BE2C (cell line): ENCODE measurements around the gene LILRB3.
"Not testable (repeated sequence)": the region's sequence is repeated elsewhere in the genome, so short reads cannot be mapped to it uniquely, and the experiment has no call there.

Source experiments
- DNase-seq: peaks from one replicate; pipeline ENCODE4 v3.0.0-alpha.2; 2020
- H3K27me3 ChIP-seq: fragments of 250-450 bp; sonication (Bioruptor Pico); 2 replicates; pipeline ENCODE4 v1.5.1; 2020; ENCODE audit warnings: mild to moderate bottlenecking
- H3K36me3 ChIP-seq: fragments of 250-450 bp; sonication (Bioruptor Pico); 2 replicates; pipeline ENCODE4 v1.5.1; 2020; ENCODE audit warnings: mild to moderate bottlenecking
- H3K4me1 ChIP-seq: fragments of 250-450 bp; sonication (Bioruptor Pico); 2 replicates; pipeline ENCODE4 v1.5.1; 2020
- H3K4me3 ChIP-seq: 2 replicates; pipeline ENCODE4 v1.5.1; 2011; ENCODE audit warnings: low read depth, low read length
- H3K9me3 ChIP-seq: fragments of 250-450 bp; sonication (Bioruptor Pico); 2 replicates; pipeline ENCODE4 v1.5.1; 2020
- TF ChIP-seq, protein P1 (sequence below): IDR thresholded peaks from 2 replicates; pipeline ENCODE4 v1.5.1; 2012; ENCODE audit warnings: mild to moderate bottlenecking, low read depth, low read length

LILRB3 gene

GRCh38 chr19:54197121-54197520 lies 25.7 kb downstream of the LILRB3 start:
- Histone ChIP-seq H3K27me3 (no peaks in the 10 kb centered on the region), H3K36me3 (peaks cover 13% of the 10 kb centered on the region), H3K9me3 (no peaks in the 10 kb centered on the region), H3K4me1 (peaks cover 2% of the 10 kb centered on the region; the same call in 1 of the 2 replicates), H3K4me3 (no peak overlapping the region)
- TF ChIP-seq, protein P1, sequence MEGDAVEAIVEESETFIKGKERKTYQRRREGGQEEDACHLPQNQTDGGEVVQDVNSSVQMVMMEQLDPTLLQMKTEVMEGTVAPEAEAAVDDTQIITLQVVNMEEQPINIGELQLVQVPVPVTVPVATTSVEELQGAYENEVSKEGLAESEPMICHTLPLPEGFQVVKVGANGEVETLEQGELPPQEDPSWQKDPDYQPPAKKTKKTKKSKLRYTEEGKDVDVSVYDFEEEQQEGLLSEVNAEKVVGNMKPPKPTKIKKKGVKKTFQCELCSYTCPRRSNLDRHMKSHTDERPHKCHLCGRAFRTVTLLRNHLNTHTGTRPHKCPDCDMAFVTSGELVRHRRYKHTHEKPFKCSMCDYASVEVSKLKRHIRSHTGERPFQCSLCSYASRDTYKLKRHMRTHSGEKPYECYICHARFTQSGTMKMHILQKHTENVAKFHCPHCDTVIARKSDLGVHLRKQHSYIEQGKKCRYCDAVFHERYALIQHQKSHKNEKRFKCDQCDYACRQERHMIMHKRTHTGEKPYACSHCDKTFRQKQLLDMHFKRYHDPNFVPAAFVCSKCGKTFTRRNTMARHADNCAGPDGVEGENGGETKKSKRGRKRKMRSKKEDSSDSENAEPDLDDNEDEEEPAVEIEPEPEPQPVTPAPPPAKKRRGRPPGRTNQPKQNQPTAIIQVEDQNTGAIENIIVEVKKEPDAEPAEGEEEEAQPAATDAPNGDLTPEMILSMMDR: no peak
- no peak for DNase-seq

DNA sequence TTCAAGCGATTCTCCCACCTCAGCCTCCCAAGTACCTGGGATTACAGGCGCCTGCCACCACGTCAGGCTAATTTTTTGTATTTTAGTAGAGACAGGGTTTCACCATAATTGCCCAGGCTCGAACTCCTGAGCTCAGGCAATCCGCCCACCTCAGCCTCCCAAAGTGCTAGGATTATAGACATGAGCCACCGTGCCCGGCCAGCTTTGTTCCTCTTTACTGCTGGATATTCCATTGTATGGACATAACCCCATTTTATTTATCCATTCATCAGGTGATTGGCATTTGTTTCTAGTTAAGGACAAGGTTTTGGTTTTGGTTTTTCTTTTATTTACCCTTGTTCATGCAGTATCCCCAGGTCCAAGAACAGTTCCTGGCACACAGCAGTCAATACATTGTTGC lies 26.3 kb downstream of the LILRB3 start:
- no peaks in the 10 kb centered on the region for H3K4me1 ChIP-seq
- no peak for DNase-seq
- H3K4me3 ChIP-seq: no peak overlapping the region
- no peaks in the 10 kb centered on the region for H3K9me3 ChIP-seq
- no peaks in the 10 kb centered on the region for H3K27me3 ChIP-seq
- H3K36me3 ChIP-seq: peaks cover 7% of the 10 kb centered on the region
- TF ChIP-seq, protein P1: no peak

DNA sequence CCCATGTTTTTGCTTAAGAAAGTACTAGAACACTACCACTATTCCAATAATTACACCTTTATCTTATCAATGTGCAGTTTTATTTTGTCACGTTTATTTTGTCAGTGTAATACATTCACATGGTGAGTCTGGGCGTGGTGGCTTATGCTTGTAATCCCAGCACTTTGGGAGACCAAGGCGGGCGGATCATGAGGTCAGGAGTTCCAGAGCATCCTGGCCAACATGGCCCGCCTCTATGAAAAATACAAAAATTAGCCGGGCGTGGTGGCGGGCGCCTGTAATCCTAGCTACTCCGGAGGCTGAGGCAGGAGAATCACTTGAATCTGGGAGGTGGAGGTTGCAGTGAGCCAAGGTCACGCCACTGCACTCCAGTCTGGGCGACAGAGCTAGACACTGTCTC lies 28.3 kb downstream of the LILRB3 start:
- not testable (repeated sequence) for H3K4me3 ChIP-seq, H3K27me3 ChIP-seq, H3K4me1 ChIP-seq, H3K9me3 ChIP-seq, H3K36me3 ChIP-seq, DNase-seq

DNA sequence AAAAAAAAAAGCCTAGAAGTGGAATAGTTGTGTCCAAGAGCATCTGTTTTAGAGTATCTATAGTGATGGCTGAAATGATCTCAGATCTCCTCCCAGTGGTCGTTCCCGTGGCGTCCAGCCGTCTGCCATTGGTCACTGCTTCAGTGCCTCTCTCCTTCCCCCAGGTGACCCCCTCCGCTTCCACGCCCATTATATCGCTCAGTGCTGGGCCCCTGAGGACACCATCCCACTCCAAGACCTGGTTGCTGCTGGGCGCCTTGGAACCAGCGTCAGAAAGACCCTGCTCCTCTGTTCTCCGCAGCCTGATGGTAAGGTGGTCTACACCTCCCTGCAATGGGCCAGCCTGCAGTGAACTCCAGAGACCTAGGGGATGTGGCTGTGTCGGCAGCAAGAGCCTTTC lies 29.8 kb downstream of the LILRB3 start:
- Histone ChIP-seq H3K27me3 (no peaks in the 10 kb centered on the region), H3K9me3 (no peaks in the 10 kb centered on the region), H3K36me3 (no peaks in the 10 kb centered on the region), H3K4me3 (no peak overlapping the region), H3K4me1 (no peaks in the 10 kb centered on the region)
- TF ChIP-seq, protein P1: no peak
- no peak for DNase-seq

GRCh38 chr19:54191811-54192453 lies 30.9 kb downstream of the LILRB3 start:
- no peak for DNase-seq
- Histone ChIP-seq H3K4me3 (peak overlapping the region; percentile 78), H3K9me3 (no peaks in the 10 kb centered on the region), H3K4me1 (no peaks in the 10 kb centered on the region), H3K27me3 (no peaks in the 10 kb centered on the region), H3K36me3 (no peaks in the 10 kb centered on the region)
- TF ChIP-seq, protein P1: no peak

DNA sequence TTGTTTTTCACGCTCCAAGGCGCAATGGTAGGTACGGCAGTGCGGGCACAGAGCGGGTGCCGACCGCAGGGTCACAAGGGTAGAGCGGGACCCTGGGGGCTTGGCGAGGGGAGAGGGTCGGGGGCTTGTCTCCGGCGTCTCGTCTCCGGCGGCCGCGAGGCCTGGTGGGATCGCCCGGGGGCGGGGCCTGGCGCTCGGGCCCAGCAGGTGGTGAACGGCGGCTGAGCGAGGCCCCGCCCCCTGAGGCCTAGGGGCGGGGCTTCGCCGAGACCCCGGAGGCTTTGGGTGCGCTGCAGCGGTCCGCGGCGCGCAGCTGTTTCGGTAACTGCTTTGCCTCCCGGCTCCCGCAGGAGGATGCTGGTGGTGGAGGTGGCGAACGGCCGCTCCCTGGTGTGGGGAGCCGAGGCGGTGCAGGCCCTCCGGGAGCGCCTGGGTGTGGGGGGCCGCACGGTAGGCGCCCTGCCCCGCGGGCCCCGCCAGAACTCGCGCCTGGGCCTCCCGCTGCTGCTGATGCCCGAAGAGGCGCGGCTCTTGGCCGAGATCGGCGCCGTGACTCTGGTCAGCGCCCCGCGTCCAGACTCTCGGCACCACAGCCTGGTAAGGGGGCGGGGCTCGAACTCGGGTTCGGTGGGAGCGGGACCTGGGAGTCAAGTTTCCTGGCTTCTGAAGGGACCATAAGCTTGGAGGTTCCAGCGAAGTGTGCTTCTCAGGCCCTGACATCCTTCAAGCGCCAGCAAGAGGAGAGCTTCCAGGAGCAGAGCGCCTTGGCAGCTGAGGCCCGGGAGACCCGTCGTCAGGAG lies 31.6 kb downstream of the LILRB3 start, which contains the start of gene TSEN34:
TSEN34 (plus strand) TSS at position 298 of the 800 bp plus-strand sequence; CDS start at position 355, 57 bp downstream.
- H3K36me3 ChIP-seq: no peaks in the 10 kb centered on the region
- H3K27me3 ChIP-seq: no peaks in the 10 kb centered on the region
- no peaks in the 10 kb centered on the region for H3K4me1 ChIP-seq
- peak; percentile 93 for DNase-seq
- TF ChIP-seq, protein P1: no peak
- H3K9me3 ChIP-seq: no peaks in the 10 kb centered on the region
- peak within 1 kb of the TSS; percentile 78 for H3K4me3 ChIP-seq
